Neuron (in vitro differentiated cells): ENCODE results near the gene HDDC3.

ENCODE experiments used
- H2AFZ ChIP-seq: one replicate; pipeline ENCODE4 v1.6.1; 2013; ENCODE audit warnings: low read depth, mild to moderate bottlenecking, inconsistent platforms, low read length, moderate library complexity
- H3K27me3 ChIP-seq: one replicate; pipeline ENCODE4 v1.6.1; 2013; ENCODE audit warnings: low read length; ENCODE audit not compliant: insufficient read depth
- H3K36me3 ChIP-seq: one replicate; pipeline ENCODE4 v1.6.1; 2013; ENCODE audit warnings: low read length; ENCODE audit not compliant: insufficient read depth
- H3K4me1 ChIP-seq: one replicate; pipeline ENCODE4 v1.6.1; 2013; ENCODE audit warnings: low read length; ENCODE audit not compliant: insufficient read depth
- H3K4me3 ChIP-seq: 2 replicates; pipeline ENCODE4 v1.5.1; 2013; ENCODE audit warnings: mild to moderate bottlenecking, low read length, moderate library complexity
- H3K9me3 ChIP-seq: one replicate; pipeline ENCODE4 v1.6.1; 2013; ENCODE audit warnings: low read length

HDDC3 gene

GRCh38 chr15:90882781-90883525 lies 49.4 kb downstream of the HDDC3 start:
- Histone ChIP-seq H3K9me3 (no peaks in the 10 kb centered on the region), H2AFZ (no peak overlapping the region), H3K27me3 (no peaks in the 10 kb centered on the region), H3K4me3 (no peak overlapping the region), H3K4me1 (peaks cover 3% of the 10 kb centered on the region), H3K36me3 (peaks cover 20% of the 10 kb centered on the region)

GRCh38 chr15:90881978-90882721 lies 50.2 kb downstream of the HDDC3 start:
- Histone ChIP-seq H3K4me3 (no peak overlapping the region), H3K4me1 (peaks cover 3% of the 10 kb centered on the region), H3K9me3 (no peaks in the 10 kb centered on the region), H3K36me3 (peaks cover 28% of the 10 kb centered on the region), H3K27me3 (no peaks in the 10 kb centered on the region), H2AFZ (no peak overlapping the region)

- H3K9me3 ChIP-seq = no peaks in the 10 kb centered on the region
- peaks cover 3% of the 10 kb centered on the region for H3K4me1 ChIP-seq
- no peak overlapping the region for H3K4me3 ChIP-seq
- H3K36me3 ChIP-seq = peaks cover 34% of the 10 kb centered on the region
- no peak overlapping the region for H2AFZ ChIP-seq
- no peaks in the 10 kb centered on the region for H3K27me3 ChIP-seq
These were observed 51.0 kb downstream of the HDDC3 start for GRCh38 chr15:90881181-90881977.

GRCh38 chr15:90880381-90881145 lies 51.8 kb downstream of the HDDC3 start:
- Histone ChIP-seq H3K4me3 (no peak overlapping the region), H3K27me3 (no peaks in the 10 kb centered on the region), H3K36me3 (peaks cover 39% of the 10 kb centered on the region), H3K9me3 (no peaks in the 10 kb centered on the region), H2AFZ (no peak overlapping the region), H3K4me1 (peaks cover under 1% of the 10 kb centered on the region)
